Stomach (tissue), 4 donors: ENCODE data around the gene MAMLD1.

Experiments
- CTCF ChIP-seq, 7 experiments: fragments of 450-650 bp in 4 of 7; fragments of 200-600 bp in 3 of 7; sonication (generic) in 3 of 7; IDR thresholded peaks; one replicate each; pipeline ENCODE4 v1.5.1; 2016 to 2019; ENCODE audit warnings: antibody characterized with exemption in 7 of 7, control low read depth in 2 of 7, mild to moderate bottlenecking in 1 of 7
- EP300 ChIP-seq: sonication (generic); formaldehyde crosslinking; IDR thresholded peaks from one replicate; pipeline ENCODE4 v1.6.1; 2017; ENCODE audit warnings: antibody characterized with exemption
- POLR2A ChIP-seq, 4 donors: fragments of 450-650 bp; IDR thresholded peaks; one replicate each; pipeline ENCODE4 v1.6.1; 2016; ENCODE audit warnings: antibody characterized with exemption in 4 of 4, control low read depth in 2 of 4, mild to moderate bottlenecking in 1 of 4, moderate library complexity in 1 of 4
- POLR2AphosphoS5 ChIP-seq, 3 donors: sonication (generic); formaldehyde crosslinking; IDR thresholded peaks; one replicate each; pipeline ENCODE4 v1.6.1; 2016; ENCODE audit warnings: antibody characterized with exemption in 3 of 3

GRCh38 chrX:150509703-150510102 lies 146.6 kb downstream of the MAMLD1 start:
- no peak for TF ChIP-seq POLR2A (IDR thresholded peaks at IDR 0.05)
- no peak for TF ChIP-seq POLR2AphosphoS5 (IDR thresholded peaks at IDR 0.05)
- no peak for TF ChIP-seq EP300
- TF ChIP-seq CTCF (IDR thresholded peaks at IDR 0.05): no peak
